ENCODE results near the gene LRRC66. TPM values are rescaled to one million over a fixed set of nuclear protein-coding genes. Genes with fewer than 3 reads are reported as not detected.

LRRC66 gene
- total and polyA plus RNA-seq, 2 of the 8 experiments (the other 6 are each of a cell fraction or from before 2014, with no cell fraction given) = 0.05 to 0.11 TPM

- TF ChIP-seq, protein P1, sequence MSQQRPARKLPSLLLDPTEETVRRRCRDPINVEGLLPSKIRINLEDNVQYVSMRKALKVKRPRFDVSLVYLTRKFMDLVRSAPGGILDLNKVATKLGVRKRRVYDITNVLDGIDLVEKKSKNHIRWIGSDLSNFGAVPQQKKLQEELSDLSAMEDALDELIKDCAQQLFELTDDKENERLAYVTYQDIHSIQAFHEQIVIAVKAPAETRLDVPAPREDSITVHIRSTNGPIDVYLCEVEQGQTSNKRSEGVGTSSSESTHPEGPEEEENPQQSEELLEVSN (IDR thresholded peaks at IDR 0.05) = no peak
- TF ChIP-seq CTBP2 (IDR thresholded peaks at IDR 0.05; ENCODE audit: borderline replicate concordance, insufficient read depth, insufficient read length, low read length) (no peak), CBX5 (IDR thresholded peaks at IDR 0.05; ENCODE audit: low read depth, low read length) (no peak), ZNF274 (IDR thresholded peaks at IDR 0.05; ENCODE audit: borderline replicate concordance, extremely low read depth, low read length) (no peak), JUN (IDR thresholded peaks at IDR 0.05; ENCODE audit: low read depth, low read length) (no peak), YY1 (IDR thresholded peaks at IDR 0.05; ENCODE audit: low read depth, low read length) (no peak), NANOG (IDR thresholded peaks at IDR 0.05; ENCODE audit: insufficient read depth, low read depth, low read length, poor library complexity, severe bottlenecking) (no peak)
Observed at GRCh38 chr4:52012651-52013050, 7.5 kb downstream of the LRRC66 start (continued).
